SU-DHL-6 (cell line): ENCODE data around the gene IGF2R.

Experiments
- CTCF ChIP-seq: fragments of 200-600 bp; sonication (generic); IDR thresholded peaks from one replicate; pipeline ENCODE4 v1.5.1; 2017; ENCODE audit warnings: antibody characterized with exemption, mild to moderate bottlenecking, low read length, moderate library complexity; ENCODE audit not compliant: insufficient read depth, poor library complexity, severe bottlenecking
- EZH2phosphoT487 ChIP-seq: fragments of 200-600 bp; sonication (generic), shearing (Covaris generic); conservative IDR thresholded peaks from 2 replicates; pipeline ENCODE4 v1.6.1; 2018; ENCODE audit warnings: mild to moderate bottlenecking, antibody characterized with exemption, low read length, moderate library complexity, mixed read lengths

- TF ChIP-seq CTCF: no peak
- TF ChIP-seq EZH2phosphoT487: no peak
Measured at GRCh38 chr6:159999240-159999671, 30.4 kb downstream of the IGF2R start.
